Subcutaneous adipose tissue (tissue), 4 donors: ENCODE data around the gene IGDCC3. TPM values are rescaled to one million over a fixed set of nuclear protein-coding genes. Genes with fewer than 3 reads are reported as not detected.

ENCODE experiments used
- total RNA-seq, 4 donors: library from RNA; depleted of rRNA; stranded (reverse); fragments of >200 nt; gene quantifications; one replicate each; pipeline ENCODE4 v1.1.0, GENCODE V29; 2016
- TF ChIP-seq, protein P1 (sequence below): fragments of 450-650 bp; IDR thresholded peaks from one replicate; pipeline ENCODE4 v1.5.1; 2016; ENCODE audit warnings: low read depth, mild to moderate bottlenecking, control low read depth, antibody characterized with exemption, moderate library complexity

IGDCC3 gene
- total RNA-seq, 4 donors from 2014 or later = not detected

DNA sequence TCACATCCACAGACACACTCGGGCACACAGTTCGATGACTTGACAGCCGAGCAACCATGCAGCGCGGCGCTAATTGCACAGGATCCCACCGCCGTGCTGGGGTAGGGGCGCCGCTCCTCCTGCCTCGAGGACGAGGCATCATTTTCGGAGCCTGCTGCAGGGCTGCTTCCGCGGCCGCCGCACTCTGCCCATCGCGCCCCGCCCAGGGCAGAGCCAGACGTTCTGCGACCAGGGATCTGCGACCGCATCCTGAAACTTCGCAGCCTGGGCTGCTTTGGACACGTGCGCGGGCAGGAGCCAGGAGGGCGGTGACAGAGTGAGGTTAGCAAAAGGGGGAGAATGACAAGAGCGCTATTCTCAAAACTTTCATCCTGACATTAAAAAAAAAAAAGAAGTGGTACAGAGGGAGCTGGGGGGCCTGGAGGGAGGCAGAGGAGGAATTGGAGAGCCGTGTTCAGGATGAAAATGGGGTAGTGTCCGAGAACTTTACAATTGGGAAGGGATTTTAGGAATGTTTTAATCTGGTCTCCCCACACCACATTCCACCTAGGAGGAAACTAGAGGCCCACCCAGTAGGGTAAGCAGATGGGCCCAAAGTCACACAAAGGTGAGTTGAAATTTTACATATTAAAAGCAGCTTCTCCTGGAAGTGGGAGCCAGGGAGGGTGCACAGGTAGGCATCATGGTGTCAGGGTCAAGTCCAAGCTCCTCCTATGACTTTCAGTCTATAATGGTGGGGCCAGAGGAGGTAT is 15.9 kb downstream of the IGDCC3 start:
- TF ChIP-seq, protein P1, sequence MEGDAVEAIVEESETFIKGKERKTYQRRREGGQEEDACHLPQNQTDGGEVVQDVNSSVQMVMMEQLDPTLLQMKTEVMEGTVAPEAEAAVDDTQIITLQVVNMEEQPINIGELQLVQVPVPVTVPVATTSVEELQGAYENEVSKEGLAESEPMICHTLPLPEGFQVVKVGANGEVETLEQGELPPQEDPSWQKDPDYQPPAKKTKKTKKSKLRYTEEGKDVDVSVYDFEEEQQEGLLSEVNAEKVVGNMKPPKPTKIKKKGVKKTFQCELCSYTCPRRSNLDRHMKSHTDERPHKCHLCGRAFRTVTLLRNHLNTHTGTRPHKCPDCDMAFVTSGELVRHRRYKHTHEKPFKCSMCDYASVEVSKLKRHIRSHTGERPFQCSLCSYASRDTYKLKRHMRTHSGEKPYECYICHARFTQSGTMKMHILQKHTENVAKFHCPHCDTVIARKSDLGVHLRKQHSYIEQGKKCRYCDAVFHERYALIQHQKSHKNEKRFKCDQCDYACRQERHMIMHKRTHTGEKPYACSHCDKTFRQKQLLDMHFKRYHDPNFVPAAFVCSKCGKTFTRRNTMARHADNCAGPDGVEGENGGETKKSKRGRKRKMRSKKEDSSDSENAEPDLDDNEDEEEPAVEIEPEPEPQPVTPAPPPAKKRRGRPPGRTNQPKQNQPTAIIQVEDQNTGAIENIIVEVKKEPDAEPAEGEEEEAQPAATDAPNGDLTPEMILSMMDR = no peak

GRCh38 chr15:65360506-65360905 is 17.3 kb downstream of the IGDCC3 start:
- TF ChIP-seq, protein P1 = no peak

DNA sequence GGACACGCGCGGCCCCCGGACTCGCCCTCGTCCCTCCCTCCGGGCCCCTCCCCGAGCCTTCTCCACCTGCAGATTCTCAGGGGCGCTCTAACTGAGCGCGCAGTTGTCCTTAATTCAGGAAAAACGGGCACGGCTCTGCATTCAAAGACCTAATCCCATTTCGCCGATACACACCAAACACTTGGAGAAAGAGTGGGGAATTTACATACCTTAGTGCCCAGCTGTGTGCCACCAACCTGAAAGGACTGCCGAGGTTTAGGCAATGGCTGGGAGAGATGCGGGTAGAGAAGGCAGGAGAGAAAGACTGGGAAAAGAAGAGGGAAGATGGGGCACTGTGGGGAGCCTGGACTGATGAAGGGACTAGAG is 21.8 kb downstream of the IGDCC3 start:
- TF ChIP-seq, protein P1 = no peak

- TF ChIP-seq, protein P1 = no peak
Observed at GRCh38 chr15:65355173-65355987, 22.4 kb downstream of the IGDCC3 start.

- TF ChIP-seq, protein P1 = no peak
Observed at GRCh38 chr15:65354835-65355172, 23.0 kb downstream of the IGDCC3 start.

DNA sequence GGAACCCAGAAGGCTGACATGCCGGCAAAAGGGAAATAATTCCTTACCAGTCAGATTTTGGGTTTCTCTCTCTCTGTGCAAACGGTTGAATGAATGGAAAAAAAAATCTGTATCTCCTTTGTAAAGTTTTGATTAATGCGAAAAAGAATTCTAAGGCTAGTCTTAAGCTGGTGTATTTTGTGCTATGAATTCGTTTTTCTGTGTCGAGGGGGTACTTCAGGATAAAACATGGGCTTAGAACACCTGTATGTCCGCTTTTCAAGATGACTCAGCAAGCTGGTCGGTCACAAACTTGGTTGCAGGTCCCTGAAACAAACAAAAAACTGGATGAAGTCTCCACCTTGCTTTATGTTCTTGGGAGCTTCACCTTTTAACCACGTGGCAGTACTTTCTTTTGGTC is 28.5 kb downstream of the IGDCC3 start:
- TF ChIP-seq, protein P1 = no peak

GRCh38 chr15:65346856-65347598 is 30.8 kb downstream of the IGDCC3 start:
- TF ChIP-seq, protein P1 = no peak
